H54 (cell line): ENCODE data around the gene SFPQ.
"Not testable (repeated sequence)": the region's sequence is repeated elsewhere in the genome, so short reads cannot be mapped to it uniquely, and the experiment has no call there.

Source experiments
- DNase-seq: peaks from one replicate; pipeline ENCODE4 v3.0.0; 2011; ENCODE audit warnings: low spot score, mixed read lengths; ENCODE audit not compliant: insufficient read length
- FAIRE-seq: peaks from 3 replicates; lab custom pipeline; 2011; peaks lifted over from hg19 to GRCh38; lab: Jason Lieb, UNC
- POLR2A ChIP-seq: IDR thresholded peaks from 2 replicates; pipeline ENCODE4 v1.6.1; 2011; ENCODE audit warnings: low read depth, mild to moderate bottlenecking, low read length

Gene SFPQ

GRCh38 chr1:35192853-35193664 lies at the start of gene SFPQ:
SFPQ (minus strand) TSS chr1:35193145; CDS start chr1:35193049, 96 bp downstream.
- peak; percentile 99 for TF ChIP-seq POLR2A
- FAIRE-seq (peak; percentile 96), DNase-seq (peak; percentile 97)

- DNase-seq, FAIRE-seq: not testable (repeated sequence)
Measured at GRCh38 chr1:35236772-35237171, 43.8 kb upstream of the SFPQ start.

DNA sequence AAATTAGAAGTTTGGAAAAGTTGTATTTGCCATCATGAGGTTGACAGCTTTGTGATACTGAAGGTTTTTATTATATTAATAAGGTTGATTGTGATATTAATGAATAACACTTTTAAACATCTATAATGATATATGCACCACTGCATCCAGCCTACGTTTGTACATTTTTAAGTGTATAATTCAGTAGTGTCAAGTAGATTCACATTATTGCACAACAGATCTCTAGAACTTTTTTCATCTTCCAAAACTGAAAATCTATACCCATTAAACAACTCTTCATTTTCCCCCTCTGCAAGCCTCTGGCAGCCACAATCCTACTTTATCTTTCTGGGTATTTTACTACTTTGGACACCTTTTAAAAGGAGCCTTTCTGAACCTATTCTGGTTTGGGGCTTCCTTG lies 38.3 kb upstream of the SFPQ start:
- no peak for FAIRE-seq
- no peak for TF ChIP-seq POLR2A
- DNase-seq: no peak

- FAIRE-seq (no peak), DNase-seq (no peak)
- TF ChIP-seq POLR2A: no peak
Measured at GRCh38 chr1:35229587-35230360, 36.8 kb upstream of the SFPQ start.

DNA sequence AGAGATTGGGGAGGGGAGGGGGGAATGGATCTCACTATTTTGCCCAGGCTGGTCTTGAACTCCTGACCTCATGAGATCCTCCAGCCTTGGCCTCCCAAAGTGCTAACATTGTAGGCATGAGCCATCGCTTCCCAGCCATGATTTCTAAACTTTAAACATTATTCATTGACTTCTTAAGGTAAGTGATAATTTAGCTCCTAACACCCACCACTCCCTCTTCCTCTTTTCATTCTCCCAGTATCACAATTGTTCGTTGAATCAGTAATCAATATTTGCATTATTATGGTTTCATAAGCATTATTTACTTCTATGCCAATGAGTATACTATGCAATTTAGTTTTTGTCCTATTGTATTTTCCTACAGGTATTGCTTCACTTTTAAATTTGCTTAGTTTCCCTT lies 33.6 kb upstream of the SFPQ start:
- DNase-seq (no peak), FAIRE-seq (no peak)
- no peak for TF ChIP-seq POLR2A

GRCh38 chr1:35223084-35223630 lies 30.2 kb upstream of the SFPQ start:
- no peak for FAIRE-seq
- DNase-seq: no peak
- no peak for TF ChIP-seq POLR2A

DNA sequence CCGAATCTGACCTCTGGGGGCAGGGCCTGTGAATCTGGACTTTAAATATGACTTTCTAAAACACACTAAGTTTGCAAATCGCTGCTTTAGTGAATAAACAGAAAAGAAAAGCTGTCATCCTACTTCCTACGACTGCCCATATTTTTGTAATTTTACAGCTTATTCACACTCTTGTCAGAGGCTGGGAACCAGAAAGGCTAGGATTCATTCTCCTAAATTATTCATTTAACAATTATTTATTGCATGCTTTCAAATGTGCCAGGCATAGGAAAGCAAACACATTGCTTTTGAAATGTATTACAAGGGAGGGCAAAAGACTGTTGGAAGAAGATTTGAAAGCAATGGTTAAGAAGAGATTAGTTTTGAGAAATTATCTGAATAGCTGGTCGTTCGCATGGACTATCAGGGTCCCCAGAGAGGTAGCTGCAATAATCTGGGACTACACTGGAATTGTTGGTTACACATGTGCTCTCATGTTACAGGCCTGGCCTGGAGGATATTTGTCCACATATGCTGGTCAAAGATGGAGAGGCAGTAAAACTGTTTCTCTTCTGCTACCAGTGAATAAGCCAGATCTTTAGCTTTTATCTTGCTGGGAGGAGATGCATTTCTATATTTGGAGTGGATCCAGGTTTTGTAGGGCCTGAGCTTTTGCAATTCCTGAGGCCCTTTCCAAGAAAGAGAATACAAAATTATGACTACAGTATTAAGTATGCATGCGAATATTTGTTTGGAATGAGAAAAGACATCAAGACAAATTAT lies 29.6 kb upstream of the SFPQ start:
- FAIRE-seq: no peak
- no peak for DNase-seq
- no peak for TF ChIP-seq POLR2A

GRCh38 chr1:35220976-35221375 lies 28.0 kb upstream of the SFPQ start:
- peak; percentile 40 for DNase-seq

DNA sequence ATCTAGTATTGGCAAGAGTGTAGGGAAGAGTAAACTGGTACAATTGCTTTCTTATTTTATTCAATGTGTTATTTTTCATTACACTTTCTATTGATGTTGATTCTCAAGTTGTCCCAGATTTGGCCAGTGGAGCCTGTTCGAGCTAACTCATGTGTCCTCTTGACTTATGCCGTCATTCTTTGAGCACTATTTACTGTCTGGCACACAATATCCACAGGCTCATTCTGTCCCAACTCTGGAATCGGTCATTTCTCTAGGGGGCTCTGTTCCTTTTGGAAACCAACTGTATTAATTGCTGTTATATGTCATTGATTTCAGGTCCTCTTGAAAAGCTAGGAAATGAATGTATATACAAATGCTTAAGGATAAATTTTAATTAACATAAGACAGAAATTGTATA lies 22.4 kb upstream of the SFPQ start:
- FAIRE-seq (no peak), DNase-seq (no peak)
- TF ChIP-seq POLR2A: no peak

More at GRCh38 chr1:35220976-35221375, 28.0 kb upstream of the SFPQ start:
- no peak for TF ChIP-seq POLR2A
- no peak for FAIRE-seq

DNA sequence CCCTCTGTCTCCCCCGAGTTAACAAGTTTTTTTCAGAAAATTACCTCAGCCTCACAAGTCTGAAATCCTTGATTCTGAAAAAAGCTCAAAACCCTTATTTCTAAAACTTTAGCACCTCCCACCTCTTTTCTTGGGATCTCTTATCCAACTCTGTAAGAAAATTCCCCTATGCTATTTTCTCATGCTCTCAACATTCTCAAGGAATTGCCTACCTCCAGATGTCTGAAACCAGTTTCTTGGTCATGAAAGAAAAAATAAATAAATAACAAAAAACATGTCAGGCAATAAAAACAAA lies 18.1 kb upstream of the SFPQ start:
- FAIRE-seq (no peak), DNase-seq (no peak)
- no peak for TF ChIP-seq POLR2A

DNA sequence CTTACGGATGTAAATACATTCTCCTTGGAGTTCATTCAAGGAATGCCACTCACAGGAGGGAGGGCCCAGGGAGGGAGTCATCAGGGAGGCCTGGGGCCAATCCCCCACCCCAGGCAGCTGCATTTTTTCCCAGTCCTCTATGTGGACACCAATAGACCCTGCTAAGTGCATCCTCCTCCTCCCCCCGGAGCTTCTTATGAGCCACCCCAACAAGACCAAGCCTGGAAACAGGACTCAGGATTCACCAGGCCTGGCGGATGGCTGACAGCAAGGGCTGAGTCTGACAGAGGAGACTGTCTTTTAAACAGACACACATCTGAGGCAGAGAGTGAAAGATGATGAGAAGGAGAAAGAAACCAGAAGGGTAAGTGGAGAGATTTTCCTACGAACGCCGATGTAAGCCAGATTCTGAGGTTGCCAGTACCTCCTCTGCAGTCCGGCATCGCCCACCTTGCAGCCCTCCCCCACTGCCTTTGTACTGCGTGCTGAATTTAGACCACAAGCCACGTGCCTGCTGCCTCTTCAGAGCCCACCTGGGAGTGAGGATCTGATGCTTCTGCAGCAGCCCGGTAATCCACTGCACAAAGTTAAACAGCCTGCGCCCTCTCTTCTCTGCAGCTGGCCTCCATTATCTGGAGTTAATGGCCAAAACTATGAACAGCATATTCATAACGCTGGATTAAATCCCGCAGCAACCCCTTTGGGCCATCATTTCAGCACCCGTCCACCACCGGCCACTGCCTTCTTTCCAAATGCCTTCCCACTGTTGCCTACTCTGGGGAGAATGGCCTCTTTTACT lies 17.6 kb upstream of the SFPQ start:
- no peak for TF ChIP-seq POLR2A
- no peak for FAIRE-seq
- no peak for DNase-seq

DNA sequence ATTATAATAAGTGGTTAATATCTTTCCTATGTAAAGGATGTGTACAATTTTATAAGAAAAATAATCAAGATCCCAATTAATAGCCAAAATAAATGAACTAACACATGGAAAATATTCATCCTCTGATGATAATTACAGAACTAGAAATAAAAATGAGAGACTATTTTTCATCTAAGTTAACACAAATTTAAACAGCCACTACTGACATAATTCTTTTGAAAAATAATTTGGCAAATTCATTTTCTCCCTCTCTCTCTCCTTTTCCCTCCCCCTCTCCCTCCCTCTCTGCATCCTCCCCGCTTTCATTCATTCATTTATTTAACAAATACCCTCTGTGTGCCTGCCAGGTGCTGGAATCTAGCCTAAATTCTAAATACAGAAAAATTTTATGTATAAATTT lies 10.3 kb upstream of the SFPQ start:
- TF ChIP-seq POLR2A: no peak
- no peak for FAIRE-seq
- DNase-seq: no peak
